DND-41 (cell line): Measurements from ENCODE around the gene APOL6.

Experiments used
- ATAC-seq: fragments of 200-7000 bp; cut with Tn5 transposase; 3 replicates; pipeline ENCODE4 v1.9.1; 2021; ENCODE audit warnings: low read depth; ENCODE audit not compliant: insufficient read depth
- DNase-seq: peaks from one replicate; pipeline ENCODE4 v3.0.0-alpha.2; 2020
- H2AFZ ChIP-seq: 2 replicates; pipeline ENCODE4 v1.6.0; 2012; ENCODE audit warnings: low read depth, low read length
- H3K27ac ChIP-seq: 2 replicates; pipeline ENCODE4 v1.5.1; 2012; ENCODE audit warnings: low read length, inconsistent platforms
- H3K27me3 ChIP-seq: fragments of 200-600 bp; sonication (generic); 2 replicates; pipeline ENCODE4 v1.6.0; 2012; ENCODE audit warnings: low read length, mild to moderate bottlenecking, inconsistent platforms; ENCODE audit not compliant: insufficient read depth, poor library complexity
- H3K36me3 ChIP-seq: 2 replicates; pipeline ENCODE4 v1.5.1; 2012; ENCODE audit warnings: low read length, inconsistent platforms; ENCODE audit not compliant: insufficient read depth
- H3K4me1 ChIP-seq: 2 replicates; pipeline ENCODE4 v1.5.1; 2012; ENCODE audit warnings: mild to moderate bottlenecking, low read length; ENCODE audit not compliant: insufficient read depth
- H3K4me2 ChIP-seq: 2 replicates; pipeline ENCODE4 v1.6.0; 2012; ENCODE audit warnings: mild to moderate bottlenecking, moderate library complexity, low read length, inconsistent platforms; ENCODE audit not compliant: insufficient read depth
- H3K4me3 ChIP-seq, 2 experiments: fragments of 200-600 bp in 1 of 2; shearing (Covaris generic) in 1 of 2; 2 replicates each; pipeline ENCODE4 v1.5.1; 2012 to 2016; ENCODE audit warnings: inconsistent platforms in 2 of 2, low read length in 2 of 2, mild to moderate bottlenecking in 2 of 2, low read depth in 1 of 2, moderate library complexity in 1 of 2
- H3K79me2 ChIP-seq: 2 replicates; pipeline ENCODE4 v1.6.0; 2012; ENCODE audit warnings: low read length, inconsistent platforms; ENCODE audit not compliant: insufficient read depth
- H3K9ac ChIP-seq: 2 replicates; pipeline ENCODE4 v1.6.0; 2012; ENCODE audit warnings: low read depth, mild to moderate bottlenecking, inconsistent platforms, low read length, moderate library complexity
- H3K9me3 ChIP-seq: 2 replicates; pipeline ENCODE4 v1.5.1; 2012; ENCODE audit warnings: low read length, moderate library complexity, mild to moderate bottlenecking, inconsistent platforms; ENCODE audit not compliant: insufficient read depth, severe bottlenecking
- H4K20me1 ChIP-seq: 2 replicates; pipeline ENCODE4 v1.6.0; 2012; ENCODE audit warnings: low read length; ENCODE audit not compliant: insufficient read depth
- CTCF ChIP-seq: IDR thresholded peaks from 2 replicates; pipeline ENCODE4 v1.5.1; 2012; ENCODE audit warnings: borderline replicate concordance, low read length, moderate library complexity, mild to moderate bottlenecking; ENCODE audit not compliant: poor library complexity, severe bottlenecking; ENCODE audit errors: extremely low read depth
- EZH2 ChIP-seq: IDR thresholded peaks from 3 replicates; pipeline ENCODE4 v1.6.1; 2012; ENCODE audit warnings: borderline replicate concordance, low read depth, mild to moderate bottlenecking, moderate library complexity, low read length, inconsistent platforms; ENCODE audit not compliant: severe bottlenecking

The APOL6 gene

GRCh38 chr22:35656284-35656752, 8.1 kb downstream of the APOL6 start:
- Histone ChIP-seq H3K79me2 (peaks cover 61% of the 10 kb centered on the region), H3K4me2 (no peak overlapping the region), H3K9ac (no peak overlapping the region), H4K20me1 (0 out of 2 replicates have a peak, but pooled peaks cover 4% of the 10 kb centered on the region), H3K27me3 (no peaks in the 10 kb centered on the region), H3K4me3 (no peak overlapping the region), H2AFZ (no peak overlapping the region), H3K9me3 (peaks cover 3% of the 10 kb centered on the region), H3K27ac (no peak overlapping the region), H3K4me1 (peaks cover 44% of the 10 kb centered on the region), H3K36me3 (peaks cover 71% of the 10 kb centered on the region)
- DNase-seq (no peak), ATAC-seq (no peak)
- TF ChIP-seq EZH2 = no peak
- no peak for TF ChIP-seq CTCF

- peaks cover 45% of the 10 kb centered on the region for H3K4me1 ChIP-seq
These were observed 9.5 kb downstream of the APOL6 start for GRCh38 chr22:35657571-35658312.

GRCh38 chr22:35660291-35661127, 12.3 kb downstream of the APOL6 start:
- TF ChIP-seq CTCF = no peak
- peak overlapping the region; percentile 37 for H3K9ac ChIP-seq
- peak overlapping the region in 1 of 2 experiments; percentile 32; a peak in 1 of 4 replicates for H3K4me3 ChIP-seq
- H3K27ac ChIP-seq = peak overlapping the region; percentile 86
- peak overlapping the region; percentile 48 for H3K4me2 ChIP-seq
- H3K27me3 ChIP-seq = no peaks in the 10 kb centered on the region
- peaks cover 38% of the 10 kb centered on the region for H3K9me3 ChIP-seq
- peaks cover 92% of the 10 kb centered on the region for H3K36me3 ChIP-seq
- no peaks in the 10 kb centered on the region for H4K20me1 ChIP-seq
- H2AFZ ChIP-seq = no peak overlapping the region
- ATAC-seq (peak; percentile 95), DNase-seq (peak; percentile 77)
- H3K4me1 ChIP-seq = peaks cover 45% of the 10 kb centered on the region
- peaks cover 43% of the 10 kb centered on the region for H3K79me2 ChIP-seq

More at GRCh38 chr22:35657571-35658312, 9.5 kb downstream of the APOL6 start:
- H3K4me3 ChIP-seq = no peak overlapping the region
- 0 out of 2 replicates have a peak, but pooled peaks cover 4% of the 10 kb centered on the region for H4K20me1 ChIP-seq
- peak overlapping the region; percentile 53 for H3K27ac ChIP-seq
- DNase-seq = no peak
- no peak for TF ChIP-seq CTCF
- TF ChIP-seq EZH2 = no peak
- no peak overlapping the region for H2AFZ ChIP-seq
- peaks cover 85% of the 10 kb centered on the region for H3K36me3 ChIP-seq
- no peaks in the 10 kb centered on the region for H3K27me3 ChIP-seq
- H3K79me2 ChIP-seq = peaks cover 66% of the 10 kb centered on the region
- ATAC-seq = no peak
- peaks cover 16% of the 10 kb centered on the region for H3K9me3 ChIP-seq
- H3K9ac ChIP-seq = no peak overlapping the region
- H3K4me2 ChIP-seq = no peak overlapping the region
